ENCODE results near the gene FBXW4. TPM values are rescaled to one million over a fixed set of nuclear protein-coding genes. Genes with fewer than 3 reads are reported as not detected.

The FBXW4 gene
- total RNA-seq, 2 experiments from 2014 or later, result 36.3 to 37.1 TPM

DNA sequence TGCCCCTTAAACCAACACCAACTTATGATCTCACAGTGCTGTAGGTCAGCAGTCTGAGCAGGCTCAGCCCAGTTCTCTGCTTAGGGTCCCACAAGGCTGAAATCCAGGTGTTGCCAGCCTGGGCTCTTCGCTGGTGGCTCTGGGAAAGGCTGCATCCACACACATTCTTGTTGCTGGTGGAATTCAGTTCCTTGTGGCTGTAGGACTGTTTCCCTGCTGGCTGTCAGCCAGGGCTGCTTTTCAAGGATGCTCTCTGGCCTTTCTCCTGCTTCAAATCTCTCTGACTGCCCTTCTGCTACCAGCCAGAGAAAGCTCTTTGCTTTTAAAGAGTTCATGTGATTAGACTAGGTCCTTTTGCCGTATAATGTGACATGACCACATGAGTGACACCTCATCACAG is 122.2 kb downstream of the FBXW4 start:
- Mint-ChIP-seq H3K27me3 (peaks cover 20% of the 10 kb centered on the region), H3K9me3 (peaks cover 2% of the 10 kb centered on the region), H3K4me3 (no peak overlapping the region), H3K4me1 (ENCODE audit: low read depth) (peaks cover 5% of the 10 kb centered on the region), H3K27ac (no peak overlapping the region), H3K36me3 (peaks cover 4% of the 10 kb centered on the region)
- no peak for DNase-seq
- intact Hi-C loops (cut with micrococcal nuclease), result loop anchor here (5.0 kb wide), 1 partner anchor 410 kb away; no protein-coding TSS in a partner anchor
- POLR2A ChIA-PET, result no interaction called here
- CTCF ChIA-PET, result interaction anchor here (1.2 to 1.3 kb wide), 2 partner anchors 10 to 208 kb away, joined by 3 to 5 read pairs; no protein-coding TSS in a partner anchor

DNA sequence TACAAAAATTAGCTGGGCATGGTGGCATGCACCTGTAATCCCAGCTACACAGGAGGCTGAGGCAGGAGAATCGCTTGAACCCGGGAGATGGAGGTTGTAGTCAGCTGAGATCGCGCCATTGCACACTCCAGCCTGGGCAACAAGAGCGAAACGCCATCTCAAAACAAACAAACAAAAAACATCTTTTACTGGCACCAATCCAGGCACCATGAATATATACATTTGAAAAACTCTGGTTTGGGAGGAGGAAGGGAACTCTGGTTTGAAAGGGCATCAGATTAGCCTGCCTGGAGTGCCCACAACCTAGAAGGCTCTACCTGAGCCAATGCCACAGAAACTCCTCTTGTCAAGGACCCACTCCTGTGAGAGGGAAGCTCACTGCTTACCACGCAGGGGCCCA is 122.8 kb downstream of the FBXW4 start:
- Mint-ChIP-seq H3K4me3 (no peak overlapping the region), H3K36me3 (peaks cover 3% of the 10 kb centered on the region), H3K4me1 (ENCODE audit: low read depth) (peaks cover 8% of the 10 kb centered on the region), H3K9me3 (peaks cover 2% of the 10 kb centered on the region), H3K27me3 (peaks cover 25% of the 10 kb centered on the region), H3K27ac (no peak overlapping the region)
- no peak for DNase-seq
- POLR2A ChIA-PET, result no interaction called here
- CTCF ChIA-PET, result interaction anchor here (1.3 to 4.9 kb wide), 7 partner anchors 10 to 360 kb away, joined by 4 to 79 read pairs (median 23); no protein-coding TSS in a partner anchor
- intact Hi-C loops (cut with micrococcal nuclease), result loop anchor here (5.0 kb wide), 1 partner anchor 410 kb away; no protein-coding TSS in a partner anchor

DNA sequence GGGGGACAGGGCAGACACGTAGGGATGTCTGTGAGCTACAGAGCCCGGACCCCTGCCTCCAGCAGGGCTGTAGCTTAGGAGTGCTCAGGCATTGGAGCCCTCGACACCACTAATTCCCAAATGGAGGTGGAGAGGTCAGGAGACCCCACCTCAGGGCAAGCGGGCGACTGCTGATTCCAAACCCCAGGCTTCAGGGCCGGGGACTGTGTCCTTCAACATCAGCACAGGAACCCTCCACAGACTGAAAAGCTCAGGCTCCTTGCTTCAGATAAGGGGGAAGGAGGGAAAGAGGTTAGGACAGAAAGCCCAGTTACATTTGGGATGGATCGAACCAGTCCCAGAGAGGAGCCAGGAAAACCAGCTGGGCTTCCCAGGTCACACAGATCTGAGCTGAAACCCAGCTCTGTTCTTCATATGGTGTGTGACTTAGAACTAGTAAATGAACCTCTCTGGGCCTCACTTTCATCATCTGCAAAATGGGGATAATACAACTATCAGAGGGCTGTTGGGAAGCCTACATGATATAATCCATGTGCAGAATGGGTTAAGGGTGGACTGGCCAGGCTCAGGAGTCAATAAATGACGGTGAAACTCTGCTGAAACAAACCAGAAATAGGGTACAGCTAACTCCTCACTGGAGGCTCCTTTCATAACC is 123.6 kb downstream of the FBXW4 start:
- H3K27me3 Mint-ChIP-seq, result peaks cover 31% of the 10 kb centered on the region
- no peaks in the 10 kb centered on the region for H3K36me3 Mint-ChIP-seq
- intact Hi-C loops (cut with micrococcal nuclease), result loop anchor here (2.0 to 5.0 kb wide), 4 partner anchors 35 to 409 kb away; no protein-coding TSS in a partner anchor
- H3K4me1 Mint-ChIP-seq (ENCODE audit: low read depth), result peaks cover 10% of the 10 kb centered on the region
- no peak for DNase-seq
- CTCF ChIA-PET, result interaction anchor here (0.6 to 4.9 kb wide), 20 partner anchors 11 to 410 kb away, joined by 3 to 79 read pairs (median 5); partner anchors contain the start of gene NPM3
- H3K4me3 Mint-ChIP-seq, result no peak overlapping the region
- H3K9me3 Mint-ChIP-seq, result peaks cover 2% of the 10 kb centered on the region
- no peak overlapping the region for H3K27ac Mint-ChIP-seq
- POLR2A ChIA-PET, result interaction anchor here (0.5 kb wide), 1 partner anchor 104 kb away, joined by 3 read pairs; no protein-coding TSS in a partner anchor

DNA sequence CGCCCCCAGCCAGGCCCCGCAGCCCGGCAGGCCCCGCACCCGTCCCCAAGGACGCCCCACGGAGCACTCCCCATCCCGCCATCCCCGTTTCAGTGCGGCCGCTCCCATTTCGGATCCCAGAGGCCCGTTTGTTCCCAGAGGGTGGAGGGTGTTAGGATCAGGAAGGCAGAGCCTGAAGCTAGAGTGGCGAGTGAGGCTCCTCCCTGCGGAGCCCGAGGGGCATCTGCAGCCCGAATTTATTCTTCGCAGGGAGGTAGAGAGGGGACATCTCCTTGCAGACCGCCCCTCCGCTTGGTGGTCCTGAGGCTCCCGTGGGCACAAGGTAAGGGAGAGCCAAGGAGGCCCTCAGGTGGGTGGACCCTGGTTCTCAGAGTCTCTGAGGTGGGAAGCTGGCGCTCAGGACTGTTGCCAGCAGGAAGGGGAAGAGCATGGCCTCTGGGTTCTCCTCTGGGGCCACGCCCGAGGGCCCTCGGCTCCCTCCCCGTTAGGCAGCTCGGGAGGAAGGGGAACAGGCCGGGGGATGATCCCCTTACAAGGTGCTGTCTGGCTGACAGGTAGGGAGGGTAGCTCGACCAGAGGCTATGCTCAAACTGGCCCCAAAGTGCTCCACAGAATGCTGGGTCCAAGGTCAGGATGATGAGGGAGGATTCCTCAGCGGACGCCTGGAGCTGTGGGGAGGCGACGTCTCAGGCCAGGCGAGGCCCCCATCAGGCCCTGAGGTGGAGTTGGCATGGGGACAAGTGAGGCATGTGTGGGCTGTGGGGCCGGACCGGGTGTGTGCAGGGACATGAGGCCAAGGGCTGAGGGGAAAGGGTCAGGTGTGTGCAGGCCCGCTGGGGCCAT is 124.3 kb downstream of the FBXW4 start:
- Mint-ChIP-seq H3K9me3 (peaks cover 2% of the 10 kb centered on the region), H3K36me3 (no peaks in the 10 kb centered on the region), H3K4me1 (ENCODE audit: low read depth) (peaks cover 13% of the 10 kb centered on the region), H3K27ac (no peak overlapping the region), H3K27me3 (peaks cover 38% of the 10 kb centered on the region), H3K4me3 (peak overlapping the region; percentile 61)
- ChIA-PET POLR2A (interaction anchor here (0.5 kb wide), 1 partner anchor 103 kb away, joined by 3 read pairs; no protein-coding TSS in a partner anchor), CTCF (interaction anchor here (0.6 to 4.9 kb wide), 34 partner anchors 8 to 409 kb away, joined by 3 to 79 read pairs (median 4); partner anchors contain the start of genes DPCD, NPM3 and POLL)
- no peak for DNase-seq
- intact Hi-C loops (cut with micrococcal nuclease), result loop anchor here (2.0 to 5.0 kb wide), 4 partner anchors 34 to 408 kb away; no protein-coding TSS in a partner anchor

DNA sequence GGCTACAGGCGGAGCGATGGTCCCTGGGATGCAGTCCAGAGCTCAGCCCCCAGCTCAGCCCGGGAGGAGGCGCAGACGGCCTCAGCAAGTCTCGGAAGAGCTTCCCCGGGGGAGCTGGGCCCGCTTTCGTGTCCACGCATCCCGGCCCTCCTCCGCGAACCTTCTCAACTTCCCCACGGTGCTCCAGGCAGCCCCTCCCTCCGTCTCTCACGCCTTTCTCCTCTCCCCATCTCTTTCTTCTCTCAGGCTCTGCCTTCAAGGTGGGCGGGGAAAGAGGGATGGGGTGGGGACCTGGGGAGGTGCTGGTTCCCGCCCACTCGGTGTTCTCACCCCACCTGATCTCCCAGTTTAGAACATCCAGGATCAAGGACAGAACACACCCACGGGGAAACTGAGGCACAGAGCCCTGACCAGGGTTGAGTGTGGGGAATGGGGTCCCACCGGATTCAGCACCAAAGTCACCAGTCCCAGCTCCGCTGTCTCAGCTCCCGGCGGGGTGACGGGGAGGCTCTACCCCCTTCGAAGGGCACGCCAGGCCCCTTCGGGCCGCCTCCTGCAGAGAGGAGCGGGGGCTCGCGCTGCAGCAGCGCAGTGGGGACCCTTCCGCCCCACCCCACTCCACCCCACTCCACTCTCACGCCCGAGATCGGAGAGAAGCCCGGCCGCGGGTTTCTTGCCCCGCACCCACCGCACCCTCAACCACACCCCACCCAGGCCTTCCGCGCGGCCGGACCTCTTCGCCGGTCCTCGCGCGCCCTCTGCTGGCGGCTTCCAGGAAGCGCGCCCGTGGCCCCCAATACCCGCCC is 125.1 kb downstream of the FBXW4 start:
- Mint-ChIP-seq H3K4me1 (ENCODE audit: low read depth) (peaks cover 13% of the 10 kb centered on the region), H3K36me3 (no peaks in the 10 kb centered on the region), H3K27me3 (peaks cover 44% of the 10 kb centered on the region), H3K27ac (no peak overlapping the region), H3K9me3 (peaks cover 2% of the 10 kb centered on the region), H3K4me3 (peak overlapping the region; percentile 61)
- intact Hi-C loops (cut with micrococcal nuclease), result loop anchor here (2.0 to 5.0 kb wide), 4 partner anchors 33 to 408 kb away; no protein-coding TSS in a partner anchor
- ChIA-PET CTCF (interaction anchor here (0.6 to 4.9 kb wide), 32 partner anchors 9 to 358 kb away, joined by 3 to 79 read pairs (median 4); partner anchors contain the start of genes DPCD, NPM3 and POLL), POLR2A (no interaction called here)
- DNase-seq, result peak; percentile 85

GRCh38 chr10:101569323-101569621 is 125.7 kb downstream of the FBXW4 start:
- ChIA-PET CTCF (interaction anchor here (0.6 to 4.9 kb wide), 23 partner anchors 9 to 357 kb away, joined by 3 to 79 read pairs (median 4); partner anchors contain the start of genes DPCD and POLL), POLR2A (no interaction called here)
- Mint-ChIP-seq H3K36me3 (no peaks in the 10 kb centered on the region), H3K9me3 (peaks cover 2% of the 10 kb centered on the region), H3K4me1 (ENCODE audit: low read depth) (peaks cover 13% of the 10 kb centered on the region), H3K4me3 (peak overlapping the region; percentile 61), H3K27ac (no peak overlapping the region), H3K27me3 (peaks cover 44% of the 10 kb centered on the region)
- intact Hi-C loops (cut with micrococcal nuclease), result no loop called here
- DNase-seq, result no peak

DNA sequence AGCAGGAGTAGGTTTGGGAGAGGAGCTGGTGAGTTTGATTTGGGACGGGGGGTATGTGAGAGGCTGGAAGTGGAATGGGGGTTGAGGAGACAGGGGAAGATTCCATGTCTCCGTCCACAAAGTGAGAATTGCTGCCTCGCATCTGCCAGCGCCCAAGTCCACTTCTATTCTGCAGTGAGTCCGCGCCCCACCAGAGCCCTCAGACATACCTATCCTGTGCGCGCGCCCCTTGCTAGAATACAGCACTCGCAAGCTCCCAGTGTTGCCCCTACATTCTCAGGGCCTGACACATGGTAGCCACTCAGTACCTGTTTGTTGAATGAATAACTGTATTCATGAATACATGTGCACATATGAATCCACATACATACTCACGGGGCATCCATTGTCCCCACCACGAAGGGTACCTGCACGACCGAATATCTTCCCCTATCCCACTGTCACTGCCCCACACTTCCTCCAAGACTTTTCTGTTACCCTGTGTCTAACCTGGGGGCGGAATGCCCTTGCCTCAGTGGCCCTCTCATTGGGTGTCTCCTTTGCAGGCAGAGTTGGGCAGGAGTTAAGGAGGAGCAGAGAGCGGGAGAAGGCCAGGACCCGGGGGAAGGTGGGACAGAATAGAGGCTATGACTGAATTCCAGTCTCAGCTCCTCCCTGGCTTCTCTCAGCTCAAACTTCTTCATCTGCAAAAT is 126.8 kb downstream of the FBXW4 start:
- DNase-seq, result no peak
- no peak overlapping the region for H3K27ac Mint-ChIP-seq
- peaks cover 44% of the 10 kb centered on the region for H3K27me3 Mint-ChIP-seq
- intact Hi-C loops (cut with micrococcal nuclease), result no loop called here
- H3K4me1 Mint-ChIP-seq (ENCODE audit: low read depth), result peaks cover 13% of the 10 kb centered on the region
- ChIA-PET CTCF (interaction anchor here (1.1 to 4.9 kb wide), 6 partner anchors 19 to 356 kb away, joined by 3 to 79 read pairs (median 5); no protein-coding TSS in a partner anchor), POLR2A (no interaction called here)
- no peaks in the 10 kb centered on the region for H3K36me3 Mint-ChIP-seq
- H3K9me3 Mint-ChIP-seq, result peaks cover 2% of the 10 kb centered on the region
- no peak overlapping the region for H3K4me3 Mint-ChIP-seq

DNA sequence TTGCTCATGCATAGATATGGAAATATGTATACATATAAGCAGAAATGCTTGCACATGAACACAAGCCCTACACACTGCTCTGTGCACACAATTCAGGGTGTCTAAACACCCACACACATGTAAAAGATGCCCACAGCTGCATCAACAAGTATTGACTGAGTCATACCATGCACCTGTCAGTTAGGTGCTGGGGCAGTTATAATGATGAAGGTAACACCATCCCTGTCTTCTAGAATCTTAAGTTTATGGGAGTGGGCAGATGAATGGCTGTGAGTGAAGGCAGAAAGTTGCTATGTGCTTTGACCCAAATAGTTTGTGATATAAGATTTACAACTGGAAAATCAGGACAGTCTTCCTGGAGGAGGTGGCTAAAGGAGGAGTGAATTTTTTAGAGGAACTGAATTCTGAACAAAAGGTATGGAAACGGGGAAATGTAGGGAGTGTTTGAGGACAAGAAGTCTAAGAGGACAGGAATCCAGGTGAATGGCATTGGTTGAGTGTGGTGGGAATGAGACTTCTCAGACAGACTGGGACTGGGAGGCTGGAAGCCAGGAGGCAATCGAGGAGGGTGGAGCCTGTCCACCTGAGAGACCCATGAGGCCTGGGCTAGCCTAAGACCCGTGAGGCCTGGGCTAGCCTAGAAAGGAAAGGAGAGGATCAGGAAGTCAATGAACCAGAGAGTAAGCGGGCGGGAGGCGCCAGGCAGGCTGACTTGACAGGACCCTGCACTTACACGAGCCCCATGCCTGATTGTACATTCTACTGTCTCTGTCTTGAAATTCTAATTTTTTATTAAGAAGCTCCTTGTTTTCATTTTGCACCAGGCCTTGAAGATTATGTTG is 127.6 kb downstream of the FBXW4 start:
- no peaks in the 10 kb centered on the region for H3K36me3 Mint-ChIP-seq
- DNase-seq, result no peak
- intact Hi-C loops (cut with micrococcal nuclease), result no loop called here
- peaks cover 44% of the 10 kb centered on the region for H3K27me3 Mint-ChIP-seq
- CTCF ChIA-PET, result interaction anchor here (1.1 to 4.9 kb wide), 4 partner anchors 18 to 355 kb away, joined by 3 to 79 read pairs (median 3); no protein-coding TSS in a partner anchor
- H3K4me3 Mint-ChIP-seq, result no peak overlapping the region
- POLR2A ChIA-PET, result no interaction called here
- H3K27ac Mint-ChIP-seq, result no peak overlapping the region
- H3K4me1 Mint-ChIP-seq (ENCODE audit: low read depth), result peaks cover 13% of the 10 kb centered on the region
- no peaks in the 10 kb centered on the region for H3K9me3 Mint-ChIP-seq

DNA sequence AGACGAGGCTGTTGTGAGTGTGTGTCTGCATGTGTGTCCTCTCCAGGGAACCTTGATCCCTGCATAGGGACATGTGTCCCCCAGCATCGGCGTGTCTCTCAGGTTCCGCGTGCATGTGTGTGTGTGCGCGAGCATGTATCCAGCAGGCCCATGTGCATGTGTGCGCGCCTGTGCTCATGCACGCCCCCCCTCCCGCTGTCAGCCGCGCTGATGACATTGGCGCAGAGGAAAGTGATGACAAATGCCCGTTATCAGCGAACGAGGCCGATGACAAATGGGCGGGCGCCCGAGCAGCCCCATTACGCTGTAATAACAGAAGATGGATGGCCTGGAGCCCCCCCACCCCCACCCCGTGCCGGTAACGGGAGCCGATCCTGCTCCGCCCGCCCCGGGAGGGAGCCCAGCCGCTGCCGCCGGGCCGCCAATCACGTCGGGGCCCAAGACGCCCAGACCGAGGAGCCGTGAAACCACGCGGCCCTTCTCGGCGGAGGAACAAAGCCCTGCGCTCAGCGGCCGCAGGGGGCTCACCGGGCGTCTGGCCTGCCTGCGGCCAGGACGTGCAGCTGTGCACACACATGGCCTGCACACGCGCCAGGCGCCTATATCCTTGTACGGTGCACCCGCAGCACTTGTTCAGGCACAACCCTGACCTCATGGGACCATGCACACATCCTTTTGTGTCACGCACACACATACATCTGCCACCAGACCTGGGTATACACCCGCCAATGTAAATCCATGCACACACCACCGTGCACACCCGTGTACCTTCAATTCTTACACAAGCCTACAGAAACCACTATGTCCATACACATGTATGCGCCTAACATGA is 128.4 kb downstream of the FBXW4 start:
- Mint-ChIP-seq H3K4me1 (ENCODE audit: low read depth) (peaks cover 13% of the 10 kb centered on the region), H3K9me3 (no peaks in the 10 kb centered on the region), H3K27me3 (peaks cover 44% of the 10 kb centered on the region), H3K27ac (no peak overlapping the region), H3K36me3 (no peaks in the 10 kb centered on the region), H3K4me3 (no peak overlapping the region)
- POLR2A ChIA-PET, result no interaction called here
- intact Hi-C loops (cut with micrococcal nuclease), result no loop called here
- no peak for DNase-seq
- CTCF ChIA-PET, result no interaction called here

GRCh38 chr10:101565936-101566332 is 129.0 kb downstream of the FBXW4 start:
- Mint-ChIP-seq H3K9me3 (no peaks in the 10 kb centered on the region), H3K36me3 (no peaks in the 10 kb centered on the region), H3K4me3 (no peak overlapping the region), H3K27me3 (peaks cover 44% of the 10 kb centered on the region), H3K4me1 (ENCODE audit: low read depth) (peaks cover 13% of the 10 kb centered on the region), H3K27ac (no peak overlapping the region)
- intact Hi-C loops (cut with micrococcal nuclease), result no loop called here
- ChIA-PET POLR2A (no interaction called here), CTCF (no interaction called here)
- DNase-seq, result no peak
